Measurements from ENCODE around the gene HSCB. TPM values are rescaled to one million over a fixed set of nuclear protein-coding genes. Genes with fewer than 3 reads are reported as not detected.
A peak's percentile ranks its signal among the peaks of the same experiment; 100 is the strongest.
"Not testable (repeated sequence)": the region's sequence is repeated elsewhere in the genome, so short reads cannot be mapped to it uniquely, and the experiment has no call there.

The HSCB gene
- total RNA-seq, 1 donor from 2014 or later, result 0.85 TPM

GRCh38 chr22:28801845-28802594 is 60.2 kb downstream of the HSCB start:
- Histone ChIP-seq H3K4me3 (peak overlapping the region; percentile 96 to 100), H3K27ac (peak overlapping the region; percentile 100), H3K36me3 (peaks cover 4 to 10% of the 10 kb centered on the region in 2 donors), H3K9me3 (no peaks in the 10 kb centered on the region), H3K4me1 (peaks cover 13 to 22% of the 10 kb centered on the region in 2 donors), H3K27me3 (no peaks in the 10 kb centered on the region)
- TF ChIP-seq CTCF (IDR thresholded peaks at IDR 0.05), result no peak
- intact Hi-C loops (cut with DNase I), result loop anchor here (5.0 kb wide), 3 partner anchors 80 to 240 kb away; partner anchors contain the start of genes TTC28 and ZNRF3
- no peak for DNase-seq (ENCODE audit: low spot score in 2 of 2)

- Histone ChIP-seq H3K36me3 (peaks cover 0 to 5% of the 10 kb centered on the region in 2 donors), H3K4me3 (peak overlapping the region in 1 of 2 donors; percentile 100), H3K9me3 (no peaks in the 10 kb centered on the region), H3K4me1 (peaks cover 10 to 16% of the 10 kb centered on the region in 2 donors), H3K27me3 (no peaks in the 10 kb centered on the region), H3K27ac (peak overlapping the region in 1 of 2 donors; percentile 13)
- DNase-seq (ENCODE audit: low spot score in 2 of 2), result no peak
- intact Hi-C loops (cut with DNase I), result loop anchor here (5.0 kb wide), 3 partner anchors 80 to 240 kb away; partner anchors contain the start of genes TTC28 and ZNRF3
- TF ChIP-seq CTCF (IDR thresholded peaks at IDR 0.05), result no peak
Measured at GRCh38 chr22:28802595-28803123, 60.8 kb downstream of the HSCB start.

- peaks cover 10 to 12% of the 10 kb centered on the region in 2 donors for H3K4me1 ChIP-seq
Measured at GRCh38 chr22:28805426-28805825, 63.6 kb downstream of the HSCB start.

More at GRCh38 chr22:28805426-28805825, 63.6 kb downstream of the HSCB start:
- H3K4me3 ChIP-seq; H3K9me3 ChIP-seq; H3K27ac ChIP-seq; H3K36me3 ChIP-seq; intact Hi-C loops (cut with DNase I); DNase-seq (ENCODE audit: low spot score in 2 of 2); H3K27me3 ChIP-seq: not testable (repeated sequence)

Other genes with a start within 250 kb of the HSCB start
- 24.5 TPM for gene TTC28, start 62.2 kb upstream of the HSCB start, total RNA-seq
- 1.3 TPM for gene CHEK2, start 219 bp upstream of the HSCB start, total RNA-seq
- gene CCDC117, start 30.7 kb downstream of the HSCB start, total RNA-seq, result 10.7 TPM
- 158 TPM for gene XBP1, start 58.5 kb downstream of the HSCB start, total RNA-seq
- 49.1 TPM for gene ZNRF3, start 141.5 kb downstream of the HSCB start, total RNA-seq

Measured in ascending aorta (tissue), 2 donors.